Activated CD4-positive, alpha-beta T cell treated with anti-CD3 and anti-CD28 coated beads, Interleukin-2, amount 50 U/mL, for 16 hours (primary cell): ENCODE results near the gene NOCT.
"Not testable (repeated sequence)": the region's sequence is repeated elsewhere in the genome, so short reads cannot be mapped to it uniquely, and the experiment has no call there.

Experiments used
- DNase-seq: peaks from one replicate; pipeline ENCODE4 v3.0.0-alpha.2; 2020

The NOCT gene

DNA sequence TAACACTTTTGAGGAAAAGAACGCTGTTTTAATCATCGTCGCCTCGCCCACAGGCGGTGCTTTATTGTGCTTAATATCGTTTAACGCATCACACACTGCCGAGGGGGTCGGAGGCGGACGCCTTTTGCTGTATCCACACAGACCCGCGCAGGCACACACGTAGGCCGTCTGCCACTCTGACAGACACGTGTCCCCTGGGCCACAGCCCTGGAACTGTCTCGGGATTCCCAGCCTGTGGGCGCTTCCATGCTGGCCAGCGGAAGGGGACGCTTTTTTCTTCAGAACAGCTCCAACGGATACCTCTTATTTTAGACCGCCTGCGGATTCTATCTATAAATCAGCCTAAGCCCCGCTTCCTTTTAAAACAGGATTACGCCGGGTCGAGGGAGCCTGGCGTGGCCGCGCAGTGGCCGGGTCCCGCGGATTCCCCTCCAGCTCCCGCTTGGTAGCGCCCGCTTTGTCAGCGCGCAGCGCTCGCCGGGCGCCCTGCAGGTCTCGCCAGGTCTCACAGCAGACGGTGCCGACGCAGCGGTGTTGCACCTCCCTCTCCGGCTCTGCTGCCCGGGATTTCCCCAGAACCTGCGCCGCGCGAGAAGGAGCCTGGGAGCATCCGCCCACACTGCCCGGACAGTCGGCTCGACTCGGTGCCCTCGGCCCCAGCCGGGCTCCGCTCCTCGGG lies at the start of gene NOCT:
Gene NOCT (plus strand): TSS at position 513 of the 679 bp plus-strand sequence. CDS start 201 bp downstream, outside the sequence.
- peak; percentile 96 for DNase-seq

DNA sequence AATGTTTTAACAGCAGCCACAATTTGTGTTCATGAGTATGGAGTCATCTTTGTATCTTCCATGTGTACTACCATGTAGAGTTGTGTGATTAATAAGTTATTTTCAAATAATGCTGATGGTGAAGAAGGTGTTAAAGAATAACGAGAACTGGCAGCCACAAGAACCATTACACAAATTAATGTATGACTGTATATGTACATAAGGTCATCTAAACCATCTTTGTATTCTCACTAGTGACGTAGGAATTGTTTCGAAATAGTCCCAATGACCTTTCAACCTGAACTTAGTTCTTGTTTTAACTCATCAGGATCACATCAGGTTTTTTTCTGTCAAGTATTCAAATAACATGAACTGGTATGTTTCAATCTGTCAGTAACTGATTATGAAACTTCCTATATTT lies 48.3 kb upstream of the NOCT start:
- DNase-seq = no peak

DNA sequence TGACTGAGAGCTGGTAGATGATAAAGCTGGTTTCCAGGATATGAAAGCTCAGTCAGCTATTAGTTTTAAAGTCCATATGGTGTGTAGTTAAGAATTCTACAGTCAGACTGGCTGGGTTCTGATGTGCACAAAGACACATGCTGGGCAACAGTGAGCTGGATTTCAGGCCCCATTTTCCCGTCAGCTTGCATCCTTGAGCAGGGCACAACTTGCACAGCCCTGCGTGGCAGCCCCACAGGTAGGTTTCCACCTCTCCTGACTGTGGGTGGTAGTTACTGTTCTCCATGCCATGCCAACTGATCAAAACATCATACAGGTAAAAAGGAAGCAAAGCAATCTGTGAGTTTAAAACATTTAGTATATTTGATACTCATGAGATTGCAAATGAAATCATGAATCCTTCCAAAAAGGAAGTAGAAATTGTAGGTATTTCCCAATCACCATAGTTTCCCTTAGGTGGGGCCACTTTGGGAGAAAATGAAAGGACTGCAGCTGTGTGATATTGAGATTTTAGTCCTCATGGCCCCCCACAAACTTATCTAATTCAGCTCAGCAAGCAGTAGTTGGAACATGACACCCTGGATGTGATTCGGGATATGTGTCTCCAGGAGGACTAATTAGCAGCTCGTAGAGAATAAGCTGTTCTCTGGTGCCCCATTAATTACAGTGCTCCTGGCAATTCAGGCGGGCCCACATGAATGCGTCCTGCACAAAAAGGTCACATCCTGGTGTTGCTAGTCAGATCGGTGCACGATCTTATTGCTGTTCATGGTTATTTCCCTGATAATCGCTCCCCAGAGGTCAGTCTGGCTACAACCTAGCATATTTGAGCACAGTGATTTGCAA lies 42.4 kb upstream of the NOCT start:
- no peak for DNase-seq

DNA sequence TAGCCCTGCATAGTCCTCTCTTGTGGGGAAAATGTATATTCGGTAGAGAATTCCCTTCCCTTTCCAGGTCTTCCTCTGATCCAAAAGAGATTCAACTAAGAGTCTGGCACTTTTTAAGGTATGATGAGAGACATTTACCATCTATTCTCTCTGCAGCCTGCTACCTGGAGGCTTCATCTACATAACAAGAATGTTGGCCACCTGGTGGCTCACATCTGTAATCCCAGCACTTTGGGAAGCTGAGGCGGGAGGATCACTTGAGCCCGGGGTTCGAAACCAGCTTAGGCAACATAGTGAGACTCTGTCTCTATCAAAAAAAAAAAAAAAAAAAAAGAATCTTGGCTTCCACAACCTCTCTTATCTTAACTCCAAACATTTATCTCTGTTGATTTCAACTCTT lies 40.4 kb upstream of the NOCT start:
- DNase-seq = no peak

DNA sequence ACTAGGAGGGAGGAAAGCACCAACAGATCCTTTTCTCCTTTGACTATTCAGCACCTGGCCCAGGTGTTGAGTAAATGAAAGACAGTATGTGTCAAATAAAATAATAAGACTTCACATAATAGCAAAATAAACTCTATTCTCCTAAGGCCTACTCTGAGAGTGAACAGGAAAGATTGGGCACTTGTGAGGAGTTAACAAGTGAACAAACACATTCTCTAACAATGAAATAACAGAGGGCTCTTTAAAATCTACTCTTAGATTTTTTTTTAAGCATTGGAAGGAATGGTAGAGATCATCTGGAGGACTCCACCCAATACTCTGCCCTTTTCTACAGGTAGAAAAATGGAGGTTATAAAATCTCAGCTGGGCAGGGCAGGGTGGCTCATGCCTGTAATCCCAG lies 39.1 kb upstream of the NOCT start:
- DNase-seq = no peak

DNA sequence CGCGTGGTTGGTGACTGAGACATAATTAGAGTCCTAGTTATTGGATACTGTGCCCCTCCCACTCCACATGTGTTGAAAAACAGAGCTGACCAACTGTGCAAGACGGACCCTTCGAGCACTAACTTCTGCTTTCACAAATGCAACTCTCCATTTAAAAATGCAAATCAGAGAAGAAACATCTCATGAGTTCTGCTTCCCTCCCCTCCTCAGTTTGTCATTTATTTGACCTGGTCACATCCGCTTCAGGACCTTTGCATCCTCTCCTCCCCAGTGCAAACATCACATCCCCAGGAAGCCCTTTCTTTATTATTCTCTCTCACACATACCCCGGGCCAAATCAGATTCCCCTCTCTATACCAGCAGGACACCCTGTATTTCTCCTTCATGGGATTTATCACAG lies 38.1 kb upstream of the NOCT start:
- DNase-seq = no peak

DNA sequence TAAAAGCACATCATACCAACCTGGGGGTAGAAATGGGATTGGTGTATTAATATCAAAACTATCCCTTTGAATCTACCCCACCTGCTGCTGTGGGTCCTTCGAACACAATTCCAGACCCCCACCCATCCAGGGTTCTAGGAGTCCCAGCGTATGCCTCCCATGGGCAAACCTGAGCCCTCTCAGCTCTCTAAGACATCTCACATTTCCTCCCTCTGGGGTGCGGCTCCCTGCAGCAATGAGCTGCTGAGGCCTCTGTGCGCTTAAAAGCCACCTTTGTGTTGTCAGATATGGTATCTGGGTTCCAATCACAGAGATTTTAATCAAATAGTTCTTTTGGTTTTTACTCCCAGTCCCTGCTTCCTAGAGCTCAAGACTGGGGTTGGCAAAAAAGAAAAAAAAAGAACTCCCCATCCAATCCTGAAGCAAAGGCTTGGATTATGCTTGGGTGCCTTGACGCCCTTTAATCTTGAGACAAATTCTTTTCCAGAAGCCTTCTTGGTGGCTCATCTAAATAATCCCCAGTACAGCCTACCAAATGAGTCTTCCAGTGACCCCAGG lies 37.5 kb upstream of the NOCT start:
- DNase-seq = no peak

GRCh38 chr4:138978600-138978999 lies 37.0 kb upstream of the NOCT start:
- no peak for DNase-seq

DNA sequence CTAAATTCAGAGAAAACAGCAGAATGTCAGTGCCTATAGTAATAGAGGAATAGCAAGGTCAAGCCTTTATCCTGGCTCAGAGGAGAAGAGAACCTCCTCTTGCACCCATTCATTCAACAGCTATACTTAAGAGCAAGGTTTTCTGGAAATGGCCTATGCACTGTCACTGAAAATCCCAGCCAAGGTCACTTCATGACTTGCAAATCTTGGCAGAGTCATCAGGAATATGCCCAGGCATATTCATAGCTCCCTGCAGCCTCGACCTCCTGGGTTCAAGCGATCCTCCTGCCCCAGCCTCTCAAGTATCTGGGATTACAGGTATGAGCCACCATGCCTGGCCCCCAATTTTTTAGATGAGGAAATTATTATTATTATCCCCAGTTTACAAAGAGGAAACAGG lies 35.8 kb upstream of the NOCT start:
- DNase-seq = no peak

DNA sequence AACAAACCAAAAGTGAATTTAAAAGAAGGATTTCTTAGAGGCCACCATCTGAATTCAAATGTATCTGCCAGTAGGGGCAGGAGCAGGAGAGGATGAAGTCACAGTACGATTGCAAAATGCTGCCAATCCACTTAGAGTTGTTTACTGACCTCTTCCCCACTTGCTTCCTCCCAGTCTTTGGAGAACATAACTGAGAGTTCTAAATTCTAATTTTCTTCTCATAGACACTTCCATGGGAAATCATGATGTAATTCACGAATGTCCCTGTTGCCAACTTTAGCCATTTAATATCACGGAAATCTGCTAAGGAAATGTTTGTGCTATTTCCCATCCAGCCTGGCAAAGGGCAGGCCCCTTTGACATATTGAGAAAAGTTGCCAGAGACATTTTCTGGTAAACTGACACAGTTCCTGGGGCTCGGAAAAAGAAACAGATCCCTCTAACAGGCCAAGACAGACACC lies 33.6 kb upstream of the NOCT start:
- no peak for DNase-seq

DNA sequence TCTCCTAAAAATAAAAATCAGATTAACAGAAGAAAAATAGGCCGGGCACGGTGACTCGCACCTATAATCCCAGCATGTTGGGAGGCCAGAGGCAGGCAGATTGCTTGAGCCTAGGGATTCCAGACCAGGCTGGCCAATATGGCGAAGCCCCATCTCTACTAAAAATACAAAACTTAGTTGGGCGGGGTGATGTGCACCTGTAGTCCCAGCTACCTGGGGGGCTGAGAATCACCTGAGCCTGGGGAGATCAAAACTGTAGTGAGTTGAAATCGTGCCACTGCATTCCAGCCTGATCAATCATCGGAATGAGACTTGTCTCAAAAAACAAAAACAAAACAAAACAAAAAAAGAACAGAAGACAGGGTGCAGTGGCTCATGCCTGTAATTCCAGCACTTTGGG lies 32.8 kb upstream of the NOCT start:
- DNase-seq = no peak

DNA sequence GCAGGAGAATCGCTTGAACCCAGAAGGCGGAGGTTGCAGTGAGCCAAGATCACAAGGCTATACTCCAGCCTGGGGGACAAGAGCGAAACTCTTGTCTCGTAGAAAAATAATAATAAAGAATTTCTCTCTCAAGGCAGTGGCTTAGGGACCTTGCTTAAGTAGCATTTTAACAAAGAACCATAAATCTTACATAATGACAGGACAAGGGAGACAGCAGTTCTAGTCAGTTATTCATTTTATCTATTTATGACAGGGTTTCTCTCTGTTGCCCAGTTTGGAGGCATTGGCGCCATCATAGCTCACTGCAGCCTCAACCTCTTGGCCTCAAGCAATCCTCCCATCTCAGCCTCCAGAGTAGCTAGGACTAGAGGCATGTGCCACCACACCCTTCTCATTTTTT lies 31.9 kb upstream of the NOCT start:
- no peak for DNase-seq

DNA sequence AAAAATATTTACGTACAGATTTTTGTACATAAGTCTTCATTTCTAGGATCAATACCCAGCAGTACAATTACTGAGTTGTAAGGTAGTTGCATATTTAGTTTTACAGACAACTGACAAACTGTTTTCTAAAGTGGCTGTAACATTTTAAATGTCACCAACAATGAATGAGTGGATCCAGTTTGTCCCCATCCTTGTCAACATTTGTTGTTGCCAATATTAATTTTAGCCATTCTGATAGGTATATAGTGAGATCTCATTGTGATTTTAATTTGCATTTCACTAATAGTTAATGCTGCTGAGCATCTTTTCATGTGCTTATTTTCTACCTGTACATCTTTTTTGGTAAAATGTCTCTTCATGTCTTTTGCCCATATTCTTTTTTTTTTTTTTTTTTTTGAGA lies 30.9 kb upstream of the NOCT start:
- no peak for DNase-seq

DNA sequence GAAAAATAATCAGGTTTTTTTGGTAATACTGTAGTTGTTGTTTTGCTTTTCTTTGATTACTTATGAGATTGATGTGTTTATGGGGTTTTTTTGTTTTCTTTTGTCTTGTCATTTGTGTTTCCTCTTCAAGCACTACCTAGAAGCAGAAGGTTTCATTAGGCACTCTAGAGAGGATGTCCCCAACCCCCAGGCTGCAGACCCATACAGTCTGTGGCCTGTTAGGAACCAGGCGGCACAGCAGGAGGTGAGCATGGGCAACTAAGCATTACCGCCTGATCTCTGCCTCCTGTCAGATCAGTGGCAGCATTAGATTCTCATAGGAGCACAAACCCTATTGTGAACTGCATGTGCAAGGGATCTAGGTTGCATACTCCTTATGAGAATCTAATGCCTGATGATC lies 22.9 kb upstream of the NOCT start:
- no peak for DNase-seq

DNA sequence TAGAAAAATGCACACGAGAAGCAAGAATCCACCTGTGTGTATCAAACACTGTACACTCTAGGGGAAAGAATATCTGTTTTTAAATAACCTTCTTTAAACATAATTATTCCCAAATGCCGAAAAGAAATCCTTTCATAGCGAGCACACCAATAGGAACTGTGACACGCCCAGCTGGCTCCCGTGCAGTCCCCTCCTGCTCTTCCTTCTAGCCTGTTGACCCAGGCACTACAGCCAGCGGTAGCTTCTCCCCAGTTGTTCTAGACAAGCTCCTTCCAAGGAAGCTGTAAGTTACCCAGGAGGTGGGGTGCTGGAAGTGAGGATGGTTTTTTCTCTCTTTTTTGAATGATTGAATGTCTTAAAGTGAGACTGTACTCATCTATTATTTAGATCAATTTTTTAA lies 19.5 kb upstream of the NOCT start:
- DNase-seq = no peak

DNA sequence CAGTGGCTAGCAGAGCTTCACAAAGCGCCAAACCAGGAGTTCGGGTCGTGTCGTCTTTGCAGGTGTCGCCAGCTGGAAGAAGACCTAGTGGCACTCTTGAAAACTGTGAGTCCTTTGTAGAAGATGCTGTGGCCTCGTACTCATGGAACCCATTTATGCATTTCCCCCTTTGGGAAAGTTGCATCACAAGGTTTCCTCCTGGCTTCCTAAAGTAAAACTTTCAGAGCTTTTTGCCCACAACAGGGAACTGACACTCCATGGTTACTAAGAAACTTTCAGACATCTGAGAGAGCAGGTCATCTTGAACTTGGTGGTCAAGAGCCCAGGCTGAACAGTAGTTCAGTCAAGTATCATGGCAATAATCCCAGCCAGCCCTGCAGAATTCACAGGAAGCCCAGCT lies 15.9 kb upstream of the NOCT start:
- no peak for DNase-seq

- DNase-seq = not testable (repeated sequence)
These were observed 15.4 kb upstream of the NOCT start for GRCh38 chr4:139000134-139000533.

DNA sequence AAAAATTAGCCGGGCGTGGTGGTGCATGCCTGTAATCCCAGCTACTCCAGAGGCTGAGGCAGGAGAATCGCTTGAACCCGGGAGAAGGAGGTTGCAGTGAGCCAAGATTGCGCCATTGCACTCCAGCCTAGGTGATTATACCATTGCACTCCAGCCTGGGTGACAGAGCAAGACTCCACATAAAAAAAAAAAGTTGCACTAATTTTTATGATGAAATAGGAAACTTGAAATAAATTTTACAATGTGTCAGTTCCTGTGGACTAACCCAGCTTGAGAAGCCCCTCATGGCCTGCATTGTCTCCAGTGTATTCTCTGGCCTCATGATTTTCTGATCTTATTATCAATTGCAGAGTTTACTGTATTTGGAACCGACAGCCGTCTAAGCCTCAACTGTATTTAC lies 14.2 kb upstream of the NOCT start:
- DNase-seq = not testable (repeated sequence)

GRCh38 chr4:139003668-139004067 lies 11.9 kb upstream of the NOCT start:
- not testable (repeated sequence) for DNase-seq

DNA sequence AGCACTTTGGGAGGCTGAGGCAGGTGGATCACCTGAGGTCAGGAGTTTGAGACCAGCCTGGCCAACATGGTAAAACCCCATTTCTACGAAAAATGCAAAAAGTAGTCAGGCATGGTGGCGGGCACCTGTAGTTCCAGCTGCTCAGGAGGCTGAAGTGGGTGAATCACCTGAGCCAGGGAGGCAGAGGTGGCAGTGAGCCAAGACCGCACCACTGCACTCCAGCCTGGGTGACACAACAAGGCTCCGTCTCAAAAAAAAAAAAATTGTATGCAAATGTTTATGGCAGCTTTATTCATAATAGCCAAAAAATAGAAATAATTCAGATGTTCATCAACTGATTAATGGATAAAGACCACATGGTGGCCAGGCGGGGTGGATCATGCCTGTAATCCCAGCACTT lies 9.8 kb upstream of the NOCT start:
- DNase-seq = no peak

DNA sequence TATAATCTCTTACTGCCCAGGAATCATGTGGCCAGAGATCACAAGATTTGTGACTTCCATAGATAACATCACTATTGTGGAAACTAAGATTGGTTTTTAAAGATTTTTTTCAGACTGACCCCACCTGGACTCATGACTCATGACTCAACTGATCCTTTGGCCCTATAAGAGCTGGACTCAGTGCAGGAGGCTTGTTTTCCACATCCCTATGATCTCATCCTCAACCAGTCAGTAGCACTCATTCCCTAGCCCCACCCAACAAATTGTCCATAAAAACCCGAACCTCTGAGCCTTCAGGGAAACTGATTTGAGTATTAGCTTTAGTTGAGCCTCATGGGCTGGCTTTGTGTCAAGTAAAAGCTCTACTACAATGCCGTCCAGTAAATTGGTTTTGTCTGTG lies 7.9 kb upstream of the NOCT start:
- DNase-seq = no peak

DNA sequence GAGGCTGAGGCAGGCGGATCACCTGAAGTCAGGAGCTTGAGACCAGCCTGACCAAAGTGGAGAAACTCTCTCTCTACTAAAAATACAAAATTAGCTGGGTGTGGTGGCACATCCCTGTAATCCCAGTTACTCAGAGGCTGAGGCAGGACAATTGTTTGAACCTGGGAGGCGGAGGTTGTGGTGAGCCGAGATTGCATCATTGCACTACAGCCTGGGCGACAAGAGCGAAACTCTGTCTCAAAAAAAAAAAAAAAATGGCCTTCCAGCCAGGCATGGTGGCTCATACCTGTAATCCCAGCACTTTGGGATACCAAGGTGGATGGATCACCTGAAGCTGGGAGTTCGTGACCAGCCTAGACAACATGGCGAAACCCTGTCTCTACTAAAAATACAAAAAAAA lies 7.3 kb upstream of the NOCT start:
- not testable (repeated sequence) for DNase-seq

DNA sequence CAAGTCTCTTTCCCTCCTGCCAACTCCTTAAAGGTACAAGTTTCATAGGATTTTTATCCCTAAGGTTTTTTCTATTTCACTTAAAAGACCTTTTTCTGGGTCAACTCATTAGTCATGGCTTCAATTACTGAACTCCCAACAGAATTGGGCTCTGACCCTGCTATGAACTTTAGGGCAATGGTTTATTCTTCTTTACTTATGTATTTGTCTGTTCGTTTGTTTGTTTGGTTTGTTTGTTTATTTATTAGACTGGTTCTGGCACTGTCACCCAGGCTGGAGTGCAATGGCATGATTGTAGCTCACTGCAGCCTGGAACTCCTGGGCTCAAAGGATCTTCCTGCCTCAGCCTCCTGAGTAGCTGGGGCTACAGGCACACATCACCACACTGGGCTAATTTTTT lies 5.9 kb upstream of the NOCT start:
- no peak for DNase-seq
